ENCODE measurements around the gene BHLHE40.

DNA sequence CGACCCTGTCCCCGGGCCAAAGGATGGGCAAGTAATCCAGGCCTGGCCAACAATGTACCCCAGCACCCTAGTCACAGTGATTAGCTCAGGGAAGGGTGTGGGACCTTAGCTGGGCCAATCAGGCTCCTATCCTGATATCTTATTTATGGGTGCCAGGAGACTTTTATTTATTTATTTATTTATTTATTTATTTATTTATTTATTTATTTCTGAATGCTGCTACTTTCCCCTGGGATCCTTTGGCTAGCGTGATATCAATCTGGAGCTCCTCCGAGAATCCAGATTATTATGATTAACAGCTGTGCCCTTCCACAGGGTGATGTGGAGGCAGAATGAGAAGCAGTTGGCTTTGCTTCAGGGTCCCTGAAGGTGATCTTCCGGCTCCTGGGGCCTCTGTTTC, 32.2 kb upstream of the BHLHE40 start:
- TF ChIP-seq, protein P1, sequence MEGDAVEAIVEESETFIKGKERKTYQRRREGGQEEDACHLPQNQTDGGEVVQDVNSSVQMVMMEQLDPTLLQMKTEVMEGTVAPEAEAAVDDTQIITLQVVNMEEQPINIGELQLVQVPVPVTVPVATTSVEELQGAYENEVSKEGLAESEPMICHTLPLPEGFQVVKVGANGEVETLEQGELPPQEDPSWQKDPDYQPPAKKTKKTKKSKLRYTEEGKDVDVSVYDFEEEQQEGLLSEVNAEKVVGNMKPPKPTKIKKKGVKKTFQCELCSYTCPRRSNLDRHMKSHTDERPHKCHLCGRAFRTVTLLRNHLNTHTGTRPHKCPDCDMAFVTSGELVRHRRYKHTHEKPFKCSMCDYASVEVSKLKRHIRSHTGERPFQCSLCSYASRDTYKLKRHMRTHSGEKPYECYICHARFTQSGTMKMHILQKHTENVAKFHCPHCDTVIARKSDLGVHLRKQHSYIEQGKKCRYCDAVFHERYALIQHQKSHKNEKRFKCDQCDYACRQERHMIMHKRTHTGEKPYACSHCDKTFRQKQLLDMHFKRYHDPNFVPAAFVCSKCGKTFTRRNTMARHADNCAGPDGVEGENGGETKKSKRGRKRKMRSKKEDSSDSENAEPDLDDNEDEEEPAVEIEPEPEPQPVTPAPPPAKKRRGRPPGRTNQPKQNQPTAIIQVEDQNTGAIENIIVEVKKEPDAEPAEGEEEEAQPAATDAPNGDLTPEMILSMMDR (conservative IDR thresholded peaks at IDR 0.05; ENCODE audit: low read depth, low read length) = no peak
- TF ChIP-seq POLR2A (IDR thresholded peaks at IDR 0.05; ENCODE audit: low read depth, low read length) (no peak), MAZ (IDR thresholded peaks at IDR 0.05; ENCODE audit: borderline replicate concordance, low read depth, low read length) (no peak), BHLHE40 (IDR thresholded peaks at IDR 0.05; ENCODE audit: low read depth, low read length) (no peak), SMC3 (IDR thresholded peaks at IDR 0.05; ENCODE audit: low read depth, low read length) (no peak), RFX5 (IDR thresholded peaks at IDR 0.05; ENCODE audit: low read depth, low read length) (no peak), MXI1 (IDR thresholded peaks at IDR 0.05; ENCODE audit: borderline replicate concordance, low read depth, low read length) (no peak), MAFK (IDR thresholded peaks at IDR 0.05; ENCODE audit: low read depth, low read length) (no peak), CHD1 (IDR thresholded peaks at IDR 0.05; ENCODE audit: low read depth, low read length) (no peak), RCOR1 (IDR thresholded peaks at IDR 0.05; ENCODE audit: insufficient replicate concordance, low read length) (no peak)
- TF ChIP-seq, protein P2, sequence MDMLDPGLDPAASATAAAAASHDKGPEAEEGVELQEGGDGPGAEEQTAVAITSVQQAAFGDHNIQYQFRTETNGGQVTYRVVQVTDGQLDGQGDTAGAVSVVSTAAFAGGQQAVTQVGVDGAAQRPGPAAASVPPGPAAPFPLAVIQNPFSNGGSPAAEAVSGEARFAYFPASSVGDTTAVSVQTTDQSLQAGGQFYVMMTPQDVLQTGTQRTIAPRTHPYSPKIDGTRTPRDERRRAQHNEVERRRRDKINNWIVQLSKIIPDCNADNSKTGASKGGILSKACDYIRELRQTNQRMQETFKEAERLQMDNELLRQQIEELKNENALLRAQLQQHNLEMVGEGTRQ (IDR thresholded peaks at IDR 0.05; ENCODE audit: low read depth, low read length) = no peak

Measured in IMR-90 (cell line).